Measurements from ENCODE around the gene PRKRIP1.

Gene PRKRIP1

GRCh38 chr7:102416406-102416805 lies 20.2 kb downstream of the PRKRIP1 start:
- H3K27ac ChIP-seq (ENCODE audit: low read depth, low read length) = no peak overlapping the region
- H3K9me3 ChIP-seq (ENCODE audit: insufficient read depth, low read depth, low read length) = no peaks in the 10 kb centered on the region
- peaks cover 75% of the 10 kb centered on the region for H3K36me3 ChIP-seq (ENCODE audit: insufficient read depth, low read length)
- no peaks in the 10 kb centered on the region for H3K27me3 ChIP-seq (ENCODE audit: insufficient read depth, low read length)
- H3K9ac ChIP-seq (ENCODE audit: low read depth, low read length) = no peak overlapping the region
- no peaks in the 10 kb centered on the region for H3K4me1 ChIP-seq (ENCODE audit: insufficient read depth, low read length)
- WGBS = 93% methylated on average over 5 of the region's 6 CpGs
- H3K4me3 ChIP-seq (ENCODE audit: low read length) = no peak overlapping the region

DNA sequence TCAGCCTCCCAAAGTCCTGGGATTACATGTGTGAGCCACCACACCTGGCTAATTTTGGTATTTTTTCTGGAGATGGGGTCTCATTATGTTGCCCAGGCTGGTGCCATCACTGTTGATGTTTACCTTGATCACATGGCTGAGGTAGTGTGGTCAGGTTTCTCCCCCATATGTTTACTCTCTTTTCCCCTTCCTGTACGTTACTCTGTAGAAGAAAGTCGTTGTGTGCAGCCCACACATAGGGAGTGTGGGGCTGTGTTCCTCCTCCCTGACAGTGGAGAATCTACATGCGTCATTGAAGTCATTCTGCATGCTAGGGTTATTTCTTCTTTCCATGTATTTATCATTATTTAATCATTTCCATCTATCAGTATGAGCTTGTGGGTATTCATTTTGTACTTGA lies 20.9 kb downstream of the PRKRIP1 start:
- H3K27ac ChIP-seq (ENCODE audit: low read depth, low read length) = no peak overlapping the region
- no peaks in the 10 kb centered on the region for H3K4me1 ChIP-seq (ENCODE audit: insufficient read depth, low read length)
- WGBS = 100% methylated on average over 2 of the region's 3 CpGs
- H3K9me3 ChIP-seq (ENCODE audit: insufficient read depth, low read depth, low read length) = no peaks in the 10 kb centered on the region
- peaks cover 73% of the 10 kb centered on the region for H3K36me3 ChIP-seq (ENCODE audit: insufficient read depth, low read length)
- no peak overlapping the region for H3K9ac ChIP-seq (ENCODE audit: low read depth, low read length)
- H3K4me3 ChIP-seq (ENCODE audit: low read length) = no peak overlapping the region
- no peaks in the 10 kb centered on the region for H3K27me3 ChIP-seq (ENCODE audit: insufficient read depth, low read length)

GRCh38 chr7:102418592-102418991 lies 22.4 kb downstream of the PRKRIP1 start:
- Histone ChIP-seq H3K4me1 (ENCODE audit: insufficient read depth, low read length) (no peaks in the 10 kb centered on the region; the same call in 1 of the 2 replicates), H3K9ac (ENCODE audit: low read depth, low read length) (no peak overlapping the region), H3K27me3 (ENCODE audit: insufficient read depth, low read length) (no peaks in the 10 kb centered on the region), H3K36me3 (ENCODE audit: insufficient read depth, low read length) (peaks cover 63% of the 10 kb centered on the region), H3K9me3 (ENCODE audit: insufficient read depth, low read depth, low read length) (no peaks in the 10 kb centered on the region), H3K4me3 (ENCODE audit: low read length) (no peak overlapping the region), H3K27ac (ENCODE audit: low read depth, low read length) (no peak overlapping the region)
- 98% methylated on average over 5 of the region's 5 CpGs for WGBS

DNA sequence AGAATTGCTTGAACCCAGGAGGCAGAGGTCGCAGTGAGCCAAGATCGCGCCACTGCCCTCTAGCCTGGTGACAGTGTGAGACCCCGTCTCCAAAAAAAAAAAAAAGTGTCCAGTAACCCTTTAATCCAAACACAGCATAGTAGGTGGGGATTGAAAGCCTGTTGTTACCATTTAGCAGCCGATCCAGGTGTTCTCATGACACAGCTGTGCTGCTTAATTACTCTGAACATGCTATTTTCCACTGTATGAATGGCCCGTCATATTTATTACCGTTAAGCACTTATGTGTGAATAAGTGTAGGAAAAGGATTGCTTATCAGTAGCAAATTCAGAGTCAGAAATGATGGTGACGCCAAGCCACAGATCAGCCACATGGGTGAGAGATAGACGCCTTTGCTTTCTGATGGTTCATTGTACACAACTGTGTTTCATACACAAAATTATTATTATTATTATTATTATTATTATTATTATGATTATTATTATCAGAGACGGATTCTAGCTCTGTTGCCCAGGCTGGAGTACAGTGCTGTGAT lies 25.6 kb downstream of the PRKRIP1 start:
- no peaks in the 10 kb centered on the region for H3K27me3 ChIP-seq (ENCODE audit: insufficient read depth, low read length)
- H3K4me3 ChIP-seq (ENCODE audit: low read length) = no peak overlapping the region

GRCh38 chr7:102424129-102424551 lies 28.0 kb downstream of the PRKRIP1 start:
- Histone ChIP-seq H3K36me3 (ENCODE audit: insufficient read depth, low read length) (peaks cover 53% of the 10 kb centered on the region), H3K9me3 (ENCODE audit: insufficient read depth, low read depth, low read length) (no peaks in the 10 kb centered on the region), H3K27me3 (ENCODE audit: insufficient read depth, low read length) (no peaks in the 10 kb centered on the region), H3K4me3 (ENCODE audit: low read length) (no peak overlapping the region), H3K4me1 (ENCODE audit: insufficient read depth, low read length) (peaks cover 6% of the 10 kb centered on the region; the same call in 1 of the 2 replicates), H3K27ac (ENCODE audit: low read depth, low read length) (no peak overlapping the region), H3K9ac (ENCODE audit: low read depth, low read length) (peak overlapping the region; percentile 49)
- WGBS = 73% methylated on average over 12 of the region's 12 CpGs

More for the DNA sequence above, 25.6 kb downstream of the PRKRIP1 start:
- no peak overlapping the region for H3K9ac ChIP-seq (ENCODE audit: low read depth, low read length)
- peaks cover 63% of the 10 kb centered on the region for H3K36me3 ChIP-seq (ENCODE audit: insufficient read depth, low read length)
- H3K4me1 ChIP-seq (ENCODE audit: insufficient read depth, low read length) = peaks cover 6% of the 10 kb centered on the region; the same call in 1 of the 2 replicates
- no peak overlapping the region for H3K27ac ChIP-seq (ENCODE audit: low read depth, low read length)
- 95% methylated on average over 9 of the region's 10 CpGs for WGBS
- H3K9me3 ChIP-seq (ENCODE audit: insufficient read depth, low read depth, low read length) = no peaks in the 10 kb centered on the region

GRCh38 chr7:102424787-102425218 lies 28.6 kb downstream of the PRKRIP1 start:
- H3K36me3 ChIP-seq (ENCODE audit: insufficient read depth, low read length) = peaks cover 49% of the 10 kb centered on the region
- no peaks in the 10 kb centered on the region for H3K27me3 ChIP-seq (ENCODE audit: insufficient read depth, low read length)
- 89% methylated on average over 13 of the region's 13 CpGs for WGBS
- peaks cover 6% of the 10 kb centered on the region; the same call in 1 of the 2 replicates for H3K4me1 ChIP-seq (ENCODE audit: insufficient read depth, low read length)
- no peak overlapping the region for H3K27ac ChIP-seq (ENCODE audit: low read depth, low read length)
- no peak overlapping the region for H3K9ac ChIP-seq (ENCODE audit: low read depth, low read length)
- no peaks in the 10 kb centered on the region for H3K9me3 ChIP-seq (ENCODE audit: insufficient read depth, low read depth, low read length)
- no peak overlapping the region for H3K4me3 ChIP-seq (ENCODE audit: low read length)

- H3K9ac ChIP-seq (ENCODE audit: low read depth, low read length) = no peak overlapping the region
- no peaks in the 10 kb centered on the region for H3K9me3 ChIP-seq (ENCODE audit: insufficient read depth, low read depth, low read length)
- peaks cover 42% of the 10 kb centered on the region for H3K36me3 ChIP-seq (ENCODE audit: insufficient read depth, low read length)
- H3K4me3 ChIP-seq (ENCODE audit: low read length) = no peak overlapping the region
- WGBS = 78% methylated on average over 25 of the region's 25 CpGs
- no peaks in the 10 kb centered on the region for H3K27me3 ChIP-seq (ENCODE audit: insufficient read depth, low read length)
- peaks cover 8% of the 10 kb centered on the region; the same call in 1 of the 2 replicates for H3K4me1 ChIP-seq (ENCODE audit: insufficient read depth, low read length)
- H3K27ac ChIP-seq (ENCODE audit: low read depth, low read length) = no peak overlapping the region
These were observed 29.6 kb downstream of the PRKRIP1 start for GRCh38 chr7:102425639-102426267.

DNA sequence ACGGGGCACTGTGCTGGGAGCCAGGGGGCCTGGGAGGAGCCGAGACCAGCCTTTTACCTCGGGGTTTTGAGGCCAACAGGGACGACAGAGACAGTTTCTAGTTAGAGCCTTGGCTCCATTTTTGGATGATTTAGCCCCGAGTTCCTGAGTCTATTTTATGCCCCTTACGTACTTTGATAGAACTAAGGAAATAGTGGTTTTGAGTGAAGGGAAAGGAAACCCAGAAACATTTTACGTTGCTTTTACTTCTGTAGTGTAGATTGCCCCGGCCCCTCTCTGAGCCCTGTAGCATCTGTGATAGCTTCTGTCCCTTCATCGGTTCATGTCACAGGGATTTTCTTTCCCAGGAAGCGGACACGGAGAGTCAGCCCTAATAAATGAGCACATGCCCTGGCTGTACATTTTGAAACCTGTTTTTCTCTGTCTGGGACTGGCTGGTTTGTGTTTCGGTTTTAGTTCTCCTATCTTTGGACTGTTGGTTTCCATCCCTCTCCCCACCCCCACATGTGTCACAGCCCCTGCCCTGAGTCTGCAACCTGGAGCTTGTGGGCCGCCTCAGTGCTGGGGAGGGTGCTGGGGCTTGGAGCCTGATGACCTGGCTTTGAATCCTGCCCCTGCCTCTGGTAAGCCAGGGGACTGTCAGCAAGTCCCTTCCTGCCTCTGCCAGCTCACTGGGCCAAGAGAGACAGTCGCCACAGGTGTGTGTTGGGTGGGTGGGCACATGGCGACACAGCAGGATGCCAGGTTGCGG lies 30.3 kb downstream of the PRKRIP1 start:
- no peaks in the 10 kb centered on the region for H3K9me3 ChIP-seq (ENCODE audit: insufficient read depth, low read depth, low read length)
- peaks cover 12% of the 10 kb centered on the region; the same call in 1 of the 2 replicates for H3K4me1 ChIP-seq (ENCODE audit: insufficient read depth, low read length)
- H3K36me3 ChIP-seq (ENCODE audit: insufficient read depth, low read length) = peaks cover 38% of the 10 kb centered on the region
- WGBS = 93% methylated on average over 16 of the region's 16 CpGs
- H3K27me3 ChIP-seq (ENCODE audit: insufficient read depth, low read length) = no peaks in the 10 kb centered on the region
- H3K9ac ChIP-seq (ENCODE audit: low read depth, low read length) = no peak overlapping the region
- no peak overlapping the region for H3K27ac ChIP-seq (ENCODE audit: low read depth, low read length)
- H3K4me3 ChIP-seq (ENCODE audit: low read length) = no peak overlapping the region

DNA sequence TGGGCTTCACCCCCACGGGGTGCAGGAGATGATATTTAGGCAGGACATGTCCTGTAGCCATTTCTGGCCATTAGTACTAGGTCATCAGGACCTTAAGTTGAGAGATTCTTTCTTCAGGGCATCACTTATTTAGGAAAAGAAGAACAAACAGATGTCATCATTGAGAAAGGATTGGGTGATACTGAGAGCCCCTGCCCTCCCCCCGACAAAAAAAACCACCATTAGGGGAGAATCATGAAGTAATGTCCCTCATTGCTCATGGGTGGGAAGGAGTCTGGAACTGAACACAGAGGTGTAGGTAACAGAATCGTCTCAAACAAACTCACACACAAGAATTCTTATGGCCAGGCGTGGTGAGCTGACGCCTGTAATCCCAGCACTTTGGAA lies 30.8 kb downstream of the PRKRIP1 start:
- WGBS = 94% methylated on average over 4 of the region's 5 CpGs
- Histone ChIP-seq H3K9me3 (ENCODE audit: insufficient read depth, low read depth, low read length) (no peaks in the 10 kb centered on the region), H3K36me3 (ENCODE audit: insufficient read depth, low read length) (peaks cover 34% of the 10 kb centered on the region), H3K27me3 (ENCODE audit: insufficient read depth, low read length) (no peaks in the 10 kb centered on the region), H3K4me3 (ENCODE audit: low read length) (no peak overlapping the region), H3K4me1 (ENCODE audit: insufficient read depth, low read length) (peaks cover 17% of the 10 kb centered on the region; the same call in 1 of the 2 replicates), H3K9ac (ENCODE audit: low read depth, low read length) (no peak overlapping the region), H3K27ac (ENCODE audit: low read depth, low read length) (no peak overlapping the region)

DNA sequence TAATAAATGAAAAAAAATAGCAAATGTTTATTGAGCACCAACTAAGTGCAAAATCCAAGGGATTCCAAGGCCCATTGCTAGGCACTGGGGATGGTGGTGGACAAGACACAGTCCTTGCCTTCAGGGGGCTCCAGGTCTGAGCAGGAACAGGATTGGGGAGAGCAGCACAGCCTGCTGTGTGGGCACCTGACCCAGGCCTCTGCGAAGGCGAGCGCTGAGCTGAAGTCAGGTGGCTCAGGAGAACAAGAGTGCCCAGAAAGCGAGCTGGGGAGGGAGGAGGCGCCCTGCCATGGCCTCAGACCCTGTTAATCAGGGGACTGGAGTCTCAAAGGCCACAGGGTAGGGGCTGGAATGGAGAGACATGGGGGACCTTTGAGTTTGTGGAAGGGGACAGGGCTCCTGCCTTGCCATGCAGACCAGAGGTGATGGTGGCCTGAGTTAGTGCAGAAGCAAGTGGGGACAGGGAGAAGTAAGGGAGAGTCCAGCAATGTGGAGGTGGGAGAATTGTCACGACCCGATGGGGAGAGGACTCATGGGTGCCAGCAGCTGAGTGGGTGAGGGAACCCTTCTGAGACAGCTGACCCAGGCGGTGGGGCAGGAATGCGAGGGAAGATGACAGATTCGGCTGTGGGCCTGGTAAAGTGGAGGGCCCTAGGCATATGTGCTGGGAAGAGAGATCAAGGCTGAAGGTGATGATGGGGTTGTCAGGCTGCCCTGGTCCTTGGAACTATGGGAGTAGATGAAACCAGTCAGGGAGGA lies 33.2 kb downstream of the PRKRIP1 start:
- no peaks in the 10 kb centered on the region for H3K27me3 ChIP-seq (ENCODE audit: insufficient read depth, low read length)
- H3K9ac ChIP-seq (ENCODE audit: low read depth, low read length) = no peak overlapping the region
- WGBS = 95% methylated on average over 10 of the region's 10 CpGs
- H3K9me3 ChIP-seq (ENCODE audit: insufficient read depth, low read depth, low read length) = no peaks in the 10 kb centered on the region
- H3K4me1 ChIP-seq (ENCODE audit: insufficient read depth, low read length) = 0 out of 2 replicates have a peak, but pooled peaks cover 12% of the 10 kb centered on the region
- H3K27ac ChIP-seq (ENCODE audit: low read depth, low read length) = no peak overlapping the region
- peaks cover 28% of the 10 kb centered on the region for H3K36me3 ChIP-seq (ENCODE audit: insufficient read depth, low read length)
- no peak overlapping the region for H3K4me3 ChIP-seq (ENCODE audit: low read length)
